ENCODE data around the gene GNL3L. TPM values are rescaled to one million over a fixed set of nuclear protein-coding genes. Genes with fewer than 3 reads are reported as not detected.

Gene GNL3L
- total RNA-seq, 4 donors from 2014 or later, result 22.0 to 29.6 (median 26.3) TPM

GRCh38 chrX:54496517-54496852, 33.5 kb upstream of the GNL3L start:
- Histone ChIP-seq H3K27ac (replicated peaks in 1 of 4) (peak overlapping the region; percentile 78 to 84 (median 80)), H3K4me3 (peak overlapping the region; percentile 65 to 74 (median 68)), H3K4me1 (peaks cover 2 to 33% (median 28%) of the 10 kb centered on the region in 4 donors), H3K27me3 (no peaks in the 10 kb centered on the region), H3K9me3 (no peaks in the 10 kb centered on the region), H3K36me3 (no peaks in the 10 kb centered on the region)
- WGBS, result 57% methylated on average over 5 of the region's 5 CpGs
- intact Hi-C loops (cut with DNase I), result no loop called here
- DNase-seq (ENCODE audit: extremely low spot score), result no peak
- TF ChIP-seq EP300 (IDR thresholded peaks at IDR 0.05), result no peak
- no peak for TF ChIP-seq CTCF (IDR thresholded peaks at IDR 0.05)
- no peak for TF ChIP-seq POLR2A (IDR thresholded peaks at IDR 0.05; ENCODE audit: low read depth)
- TF ChIP-seq POLR2AphosphoS5 (IDR thresholded peaks at IDR 0.05), result no peak

- no peaks in the 10 kb centered on the region for H3K9me3 ChIP-seq
- TF ChIP-seq POLR2A (IDR thresholded peaks at IDR 0.05; ENCODE audit: low read depth), result no peak
- TF ChIP-seq EP300 (IDR thresholded peaks at IDR 0.05), result no peak
- TF ChIP-seq POLR2AphosphoS5 (IDR thresholded peaks at IDR 0.05), result no peak
- TF ChIP-seq CTCF (IDR thresholded peaks at IDR 0.05), result no peak
- no peaks in the 10 kb centered on the region for H3K36me3 ChIP-seq
- H3K27me3 ChIP-seq, result no peaks in the 10 kb centered on the region
- intact Hi-C loops (cut with DNase I), result no loop called here
- peaks cover 2 to 31% (median 26%) of the 10 kb centered on the region in 4 donors for H3K4me1 ChIP-seq
- WGBS, result 83% methylated on average over 6 of the region's 6 CpGs
- DNase-seq (ENCODE audit: extremely low spot score), result no peak
- H3K27ac ChIP-seq (replicated peaks in 1 of 4), result peak overlapping the region; percentile 78 to 84 (median 80)
- no peak overlapping the region for H3K4me3 ChIP-seq
Measured at GRCh38 chrX:54496936-54497335, 33.1 kb upstream of the GNL3L start.

- Histone ChIP-seq H3K9me3 (no peaks in the 10 kb centered on the region), H3K4me3 (no peak overlapping the region), H3K27me3 (no peaks in the 10 kb centered on the region), H3K4me1 (no peaks in the 10 kb centered on the region), H3K36me3 (no peaks in the 10 kb centered on the region), H3K27ac (replicated peaks in 1 of 4) (no peak overlapping the region)
- 58% methylated on average over 4 of the region's 4 CpGs for WGBS
- TF ChIP-seq EP300 (IDR thresholded peaks at IDR 0.05) (no peak), CTCF (IDR thresholded peaks at IDR 0.05) (no peak), POLR2AphosphoS5 (IDR thresholded peaks at IDR 0.05) (no peak), POLR2A (IDR thresholded peaks at IDR 0.05; ENCODE audit: low read depth) (no peak)
- DNase-seq (ENCODE audit: extremely low spot score), result no peak
- intact Hi-C loops (cut with DNase I), result no loop called here
Measured at GRCh38 chrX:54509400-54509799, 20.6 kb upstream of the GNL3L start.

- Histone ChIP-seq H3K36me3 (no peaks in the 10 kb centered on the region), H3K27me3 (no peaks in the 10 kb centered on the region), H3K27ac (replicated peaks in 1 of 4) (peak overlapping the region; percentile 76 to 87 (median 80)), H3K9me3 (no peaks in the 10 kb centered on the region), H3K4me1 (peaks cover 0 to 25% (median 23%) of the 10 kb centered on the region in 4 donors), H3K4me3 (peak overlapping the region; percentile 62 to 73 (median 66))
- DNase-seq (ENCODE audit: extremely low spot score), result no peak
- 40% methylated on average over 3 of the region's 3 CpGs for WGBS
- TF ChIP-seq POLR2AphosphoS5 (IDR thresholded peaks at IDR 0.05), result no peak
- no peak for TF ChIP-seq CTCF (IDR thresholded peaks at IDR 0.05)
- TF ChIP-seq POLR2A (IDR thresholded peaks at IDR 0.05; ENCODE audit: low read depth), result no peak
- no peak for TF ChIP-seq EP300 (IDR thresholded peaks at IDR 0.05)
- intact Hi-C loops (cut with DNase I), result loop anchor here (10.0 kb wide), 1 partner anchor 174 kb away; the partner anchor contains the start of gene WNK3
Measured at GRCh38 chrX:54529151-54529550, 868 bp upstream of the GNL3L start.

- H3K27me3 ChIP-seq, result no peaks in the 10 kb centered on the region
- no peak for DNase-seq (ENCODE audit: extremely low spot score)
- TF ChIP-seq EP300 (IDR thresholded peaks at IDR 0.05) (no peak), CTCF (IDR thresholded peaks at IDR 0.05) (no peak), POLR2A (IDR thresholded peaks at IDR 0.05; ENCODE audit: low read depth) (no peak), POLR2AphosphoS5 (IDR thresholded peaks at IDR 0.05) (no peak)
- H3K4me3 ChIP-seq, result peak overlapping the region; percentile 62 to 73 (median 66)
- H3K27ac ChIP-seq (replicated peaks in 1 of 4), result peak overlapping the region; percentile 74 to 87 (median 78)
- H3K4me1 ChIP-seq, result peaks cover 0 to 31% (median 25%) of the 10 kb centered on the region in 4 donors
- whole genome bisulfite sequencing, result 30% methylated on average over 20 of the region's 22 CpGs
- intact Hi-C loops (cut with DNase I), result no loop called here
- H3K36me3 ChIP-seq, result no peaks in the 10 kb centered on the region
- H3K9me3 ChIP-seq, result no peaks in the 10 kb centered on the region
Measured at GRCh38 chrX:54530357-54530900, 410 bp downstream of the GNL3L start.
